WERI-Rb-1 (cell line): ENCODE measurements around the gene FCN3.
A peak's percentile ranks its signal among the peaks of the same experiment; 100 is the strongest.

Experiments used
- DNase-seq: peaks from one replicate; pipeline ENCODE4 v3.0.0-alpha.2; 2020
- H3K27ac ChIP-seq: fragments of 250-450 bp; sonication (Bioruptor Pico); 2 replicates; pipeline ENCODE4 v1.5.1; 2020; ENCODE audit warnings: mild to moderate bottlenecking, moderate library complexity
- H3K27me3 ChIP-seq: fragments of 250-450 bp; sonication (Bioruptor Pico); 2 replicates; pipeline ENCODE4 v1.5.1; 2021; ENCODE audit warnings: mild to moderate bottlenecking, low read depth, moderate library complexity; ENCODE audit not compliant: insufficient read depth, severe bottlenecking
- H3K36me3 ChIP-seq: fragments of 250-450 bp; sonication (Bioruptor Pico); 2 replicates; pipeline ENCODE4 v1.5.1; 2020; ENCODE audit warnings: mild to moderate bottlenecking, moderate library complexity
- H3K4me3 ChIP-seq: 2 replicates; pipeline ENCODE4 v1.5.1; 2011; ENCODE audit warnings: low read depth, mild to moderate bottlenecking, control low read depth, low read length
- H3K9me3 ChIP-seq: fragments of 250-450 bp; sonication (Bioruptor Pico); 2 replicates; pipeline ENCODE4 v1.5.1; 2021; ENCODE audit warnings: mild to moderate bottlenecking, moderate library complexity; ENCODE audit not compliant: severe bottlenecking
- TF ChIP-seq, protein P1 (sequence below): IDR thresholded peaks from 2 replicates; pipeline ENCODE4 v1.5.1; 2011; ENCODE audit warnings: low read depth, mild to moderate bottlenecking, control low read depth, inconsistent platforms, low read length

Gene FCN3

DNA sequence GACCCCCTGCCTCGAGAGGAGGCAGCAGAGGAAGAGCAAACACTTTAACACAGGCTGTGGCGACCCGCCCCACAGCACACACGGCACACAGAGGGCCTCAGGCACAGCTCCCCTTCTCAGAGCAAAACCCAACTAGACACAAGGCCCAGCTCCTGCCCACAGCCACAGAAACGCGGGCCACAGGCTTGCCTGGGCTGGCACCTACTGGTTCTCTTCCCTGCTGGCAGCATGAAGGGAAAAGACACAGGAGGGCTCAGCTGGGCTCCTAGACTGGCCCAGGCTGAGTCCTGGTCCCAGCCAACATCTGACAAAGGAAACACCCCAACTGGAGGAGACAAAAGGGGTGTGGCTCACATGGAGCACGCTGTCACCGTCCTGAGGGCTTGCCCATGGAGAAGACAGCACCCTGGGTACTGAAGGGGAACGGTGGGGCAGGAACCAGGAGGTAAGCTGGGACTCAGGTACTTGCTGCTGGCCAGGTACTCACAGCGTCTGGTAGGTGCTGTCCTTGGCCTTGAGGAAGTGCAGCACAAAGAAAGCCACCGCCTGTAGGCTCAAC is 5.0 kb upstream of the FCN3 start:
- DNase-seq = no peak
- TF ChIP-seq, protein P1, sequence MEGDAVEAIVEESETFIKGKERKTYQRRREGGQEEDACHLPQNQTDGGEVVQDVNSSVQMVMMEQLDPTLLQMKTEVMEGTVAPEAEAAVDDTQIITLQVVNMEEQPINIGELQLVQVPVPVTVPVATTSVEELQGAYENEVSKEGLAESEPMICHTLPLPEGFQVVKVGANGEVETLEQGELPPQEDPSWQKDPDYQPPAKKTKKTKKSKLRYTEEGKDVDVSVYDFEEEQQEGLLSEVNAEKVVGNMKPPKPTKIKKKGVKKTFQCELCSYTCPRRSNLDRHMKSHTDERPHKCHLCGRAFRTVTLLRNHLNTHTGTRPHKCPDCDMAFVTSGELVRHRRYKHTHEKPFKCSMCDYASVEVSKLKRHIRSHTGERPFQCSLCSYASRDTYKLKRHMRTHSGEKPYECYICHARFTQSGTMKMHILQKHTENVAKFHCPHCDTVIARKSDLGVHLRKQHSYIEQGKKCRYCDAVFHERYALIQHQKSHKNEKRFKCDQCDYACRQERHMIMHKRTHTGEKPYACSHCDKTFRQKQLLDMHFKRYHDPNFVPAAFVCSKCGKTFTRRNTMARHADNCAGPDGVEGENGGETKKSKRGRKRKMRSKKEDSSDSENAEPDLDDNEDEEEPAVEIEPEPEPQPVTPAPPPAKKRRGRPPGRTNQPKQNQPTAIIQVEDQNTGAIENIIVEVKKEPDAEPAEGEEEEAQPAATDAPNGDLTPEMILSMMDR = no peak
- H3K27ac ChIP-seq = no peak overlapping the region
- no peak overlapping the region for H3K4me3 ChIP-seq
- no peaks in the 10 kb centered on the region for H3K27me3 ChIP-seq
- H3K9me3 ChIP-seq = no peaks in the 10 kb centered on the region
- no peaks in the 10 kb centered on the region for H3K36me3 ChIP-seq

DNA sequence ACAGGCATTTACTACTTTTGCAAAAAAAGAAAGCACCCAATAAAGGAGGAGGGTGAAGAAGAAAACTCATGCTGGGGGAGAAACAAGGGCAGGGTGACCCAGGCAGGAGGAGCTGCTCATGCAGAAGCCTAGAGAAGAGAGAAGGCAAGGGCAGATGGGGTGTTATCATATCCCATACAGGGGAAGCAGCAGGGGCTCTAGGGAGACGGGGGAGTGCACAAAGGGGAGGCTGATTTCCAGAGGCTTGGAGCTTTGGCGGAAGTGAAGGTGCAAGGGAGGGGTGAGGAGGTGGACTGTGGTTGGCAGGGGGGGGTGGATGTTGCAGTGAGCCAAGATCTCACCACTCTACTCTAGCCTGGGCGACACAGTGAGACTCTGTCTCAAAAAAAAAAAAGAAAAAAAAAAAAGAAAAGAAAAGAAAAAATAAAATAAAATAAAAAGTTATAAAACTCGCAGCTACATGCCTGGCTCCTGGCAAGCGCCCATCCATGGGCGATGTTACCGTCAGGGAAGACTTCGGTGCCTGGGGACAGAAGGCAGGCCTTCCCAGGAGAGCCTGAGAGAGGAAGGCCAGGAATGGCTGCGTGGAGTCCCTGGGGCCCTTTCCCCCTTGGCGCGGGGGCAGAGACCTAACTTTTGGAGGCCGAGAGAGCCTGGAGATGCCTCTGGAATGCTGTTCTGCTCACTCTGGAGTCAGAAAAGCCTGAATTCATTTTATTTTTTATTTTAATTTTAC is 3.3 kb upstream of the FCN3 start:
- H3K36me3 ChIP-seq = no peaks in the 10 kb centered on the region
- no peaks in the 10 kb centered on the region for H3K27me3 ChIP-seq
- no peak overlapping the region for H3K27ac ChIP-seq
- DNase-seq = no peak
- TF ChIP-seq, protein P1 = no peak
- H3K4me3 ChIP-seq = no peak overlapping the region
- no peaks in the 10 kb centered on the region for H3K9me3 ChIP-seq

DNA sequence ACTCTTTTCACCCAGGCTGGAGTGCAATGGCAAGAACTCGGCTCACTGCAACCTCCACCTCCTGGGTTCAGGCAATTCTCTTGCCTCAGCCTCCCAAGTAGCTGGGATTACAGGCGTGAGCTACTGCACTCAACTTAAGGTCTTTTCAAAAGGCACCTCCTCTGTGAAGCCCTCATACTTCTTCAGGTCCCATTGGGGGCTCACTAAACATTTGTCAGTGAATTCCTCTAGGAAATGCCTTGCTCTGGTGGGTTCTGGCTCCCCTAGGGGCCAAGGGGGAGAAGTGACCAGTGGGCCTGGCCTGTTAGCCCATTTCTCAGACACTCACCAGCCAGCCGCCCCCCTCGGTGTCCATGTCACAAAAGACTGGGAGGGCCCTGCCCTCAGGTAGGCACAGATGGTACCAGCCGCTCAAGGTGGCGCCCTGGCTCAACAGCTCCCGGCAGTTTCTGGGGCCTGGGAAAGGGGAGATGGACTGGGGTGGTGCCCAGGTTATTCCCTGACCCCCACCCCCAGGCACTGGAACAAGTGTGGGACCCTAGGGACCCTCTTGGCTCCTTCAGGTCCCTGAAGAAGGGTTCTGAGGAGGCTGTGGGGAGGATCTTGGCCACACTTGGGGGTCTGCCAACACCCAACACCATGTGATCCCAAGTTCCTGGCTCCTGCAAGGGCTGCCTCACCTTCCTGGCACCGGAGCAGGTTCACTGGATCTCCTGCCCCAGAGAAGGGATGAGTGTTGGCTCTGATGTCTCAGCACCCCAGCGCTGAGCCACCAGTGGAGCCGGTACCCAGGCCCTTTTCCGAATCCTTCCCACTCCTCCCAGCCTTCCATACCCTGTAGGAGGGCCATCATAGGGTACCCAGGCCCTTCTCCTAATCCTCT is 1.6 kb downstream of the FCN3 start:
- H3K4me3 ChIP-seq = no peak overlapping the region
- H3K27ac ChIP-seq = no peak overlapping the region
- TF ChIP-seq, protein P1 = peak; percentile 48
- H3K36me3 ChIP-seq = no peaks in the 10 kb centered on the region
- no peaks in the 10 kb centered on the region for H3K9me3 ChIP-seq
- no peak for DNase-seq
- H3K27me3 ChIP-seq = no peaks in the 10 kb centered on the region

DNA sequence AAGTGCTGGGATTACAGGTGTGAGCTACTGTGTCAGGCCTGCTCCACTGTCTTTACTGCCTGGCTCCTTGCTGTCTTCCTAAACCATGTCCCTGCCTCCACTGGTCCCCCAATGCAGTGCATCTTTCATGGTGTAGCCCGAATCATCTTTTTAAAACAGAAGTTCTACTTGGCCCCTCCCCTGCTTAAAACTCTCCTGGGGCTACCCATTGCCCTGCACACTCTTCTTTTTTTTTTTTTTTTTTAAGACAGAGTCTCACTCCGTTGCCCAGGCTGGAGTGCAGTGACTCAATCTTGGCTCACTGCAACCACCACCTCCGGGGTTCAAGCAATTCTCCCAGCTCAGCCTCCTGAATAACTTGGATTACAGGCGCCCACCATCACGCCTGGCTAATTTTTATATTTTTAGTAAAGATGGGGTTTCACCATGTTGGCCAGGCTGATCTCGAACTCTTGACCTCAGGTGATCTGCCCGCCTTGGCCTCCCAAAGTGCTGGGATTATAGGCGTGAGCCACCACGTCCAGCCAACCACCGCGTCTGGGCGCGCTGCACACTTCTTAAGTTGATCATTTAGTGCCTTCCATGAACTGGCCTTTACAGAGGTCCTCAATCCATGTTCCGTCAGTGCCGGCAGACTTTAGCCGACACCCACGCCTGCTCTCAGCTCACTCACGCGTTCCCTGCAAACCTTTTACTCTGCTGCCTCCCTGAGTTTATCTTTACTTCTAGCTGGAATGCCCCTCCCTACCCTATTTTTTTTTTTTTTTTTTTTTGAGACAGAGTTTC is 2.4 kb downstream of the FCN3 start:
- H3K9me3 ChIP-seq = no peaks in the 10 kb centered on the region
- H3K4me3 ChIP-seq = no peak overlapping the region
- H3K27me3 ChIP-seq = no peaks in the 10 kb centered on the region
- TF ChIP-seq, protein P1 = no peak
- H3K36me3 ChIP-seq = no peaks in the 10 kb centered on the region
- DNase-seq = no peak
- H3K27ac ChIP-seq = no peak overlapping the region

DNA sequence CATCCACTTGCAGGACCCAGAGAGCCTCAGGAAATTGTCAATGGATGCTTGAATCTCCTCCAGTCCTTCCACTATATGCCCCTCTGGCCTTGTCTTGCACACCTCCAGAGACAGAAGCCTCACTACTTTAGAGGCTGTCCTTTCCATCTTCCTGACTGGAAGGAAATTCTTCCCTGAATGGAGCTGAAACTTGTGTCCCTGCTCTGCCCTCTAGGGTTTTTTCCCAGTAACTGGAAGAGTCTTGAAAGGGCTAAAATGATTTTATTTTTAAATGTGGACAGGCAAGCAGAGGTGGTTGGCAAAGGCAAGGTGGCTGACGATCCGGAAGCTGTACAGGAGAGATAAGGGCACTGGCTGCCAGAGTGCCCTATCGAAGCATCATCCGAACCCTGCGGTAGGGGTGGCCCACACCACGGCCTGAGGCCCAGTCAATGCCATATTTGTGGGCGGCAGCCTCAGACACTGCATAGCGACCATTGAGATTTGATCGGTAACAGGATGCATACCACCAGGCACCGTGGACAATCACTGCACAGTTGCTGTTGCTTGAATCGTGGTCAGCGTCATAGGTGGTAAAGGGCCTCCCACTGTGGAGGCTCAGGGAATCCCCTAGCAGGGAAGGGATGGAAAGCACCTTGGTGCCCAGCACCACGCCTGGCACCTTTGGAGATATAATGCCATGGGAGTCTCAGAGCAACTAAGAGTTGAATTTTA is 5.6 kb downstream of the FCN3 start:
- TF ChIP-seq, protein P1 = no peak
- Histone ChIP-seq H3K27ac (no peak overlapping the region), H3K9me3 (no peaks in the 10 kb centered on the region), H3K4me3 (no peak overlapping the region), H3K27me3 (no peaks in the 10 kb centered on the region), H3K36me3 (0 out of 2 replicates have a peak, but pooled peaks cover 3% of the 10 kb centered on the region)
- no peak for DNase-seq
